Epithelial cell of esophagus (primary cell): ENCODE data around the gene KRTAP1-3.
"Not testable (repeated sequence)": the region's sequence is repeated elsewhere in the genome, so short reads cannot be mapped to it uniquely, and the experiment has no call there.

Experiments
- DNase-seq: peaks from one replicate; pipeline ENCODE4 v3.0.0; 2010; ENCODE audit warnings: low read depth
- H3K4me3 ChIP-seq: 2 replicates; pipeline ENCODE4 v1.5.1; 2011; ENCODE audit warnings: mild to moderate bottlenecking, low read length, control low read depth
- TF ChIP-seq, protein P1 (sequence below): IDR thresholded peaks from 2 replicates; pipeline ENCODE4 v1.5.1; 2011; ENCODE audit warnings: low read depth, mild to moderate bottlenecking, low read length, control low read depth, inconsistent platforms; ENCODE audit not compliant: insufficient read depth; ENCODE audit errors: missing control alignments

KRTAP1-3 gene

DNA sequence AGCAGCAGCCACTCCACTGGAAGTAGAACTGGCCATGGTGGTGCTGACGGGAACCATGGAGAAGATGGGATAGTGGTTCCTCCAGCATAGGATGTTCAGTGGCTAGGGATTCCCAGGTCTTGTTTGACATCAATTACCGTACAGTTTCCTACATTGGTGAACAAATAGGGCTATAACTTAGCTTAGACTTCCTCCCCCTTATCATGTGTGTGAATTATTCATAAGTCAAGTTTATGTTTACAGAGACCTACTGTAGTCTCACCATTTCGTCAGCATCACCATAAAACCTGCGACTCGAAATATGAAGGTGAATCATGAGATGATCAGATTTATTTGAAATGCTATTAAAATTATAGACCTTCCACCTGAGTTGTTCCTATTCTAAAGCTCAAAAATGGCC lies 24.1 kb upstream of the KRTAP1-3 start:
- peak; percentile 24 for DNase-seq
- TF ChIP-seq, protein P1, sequence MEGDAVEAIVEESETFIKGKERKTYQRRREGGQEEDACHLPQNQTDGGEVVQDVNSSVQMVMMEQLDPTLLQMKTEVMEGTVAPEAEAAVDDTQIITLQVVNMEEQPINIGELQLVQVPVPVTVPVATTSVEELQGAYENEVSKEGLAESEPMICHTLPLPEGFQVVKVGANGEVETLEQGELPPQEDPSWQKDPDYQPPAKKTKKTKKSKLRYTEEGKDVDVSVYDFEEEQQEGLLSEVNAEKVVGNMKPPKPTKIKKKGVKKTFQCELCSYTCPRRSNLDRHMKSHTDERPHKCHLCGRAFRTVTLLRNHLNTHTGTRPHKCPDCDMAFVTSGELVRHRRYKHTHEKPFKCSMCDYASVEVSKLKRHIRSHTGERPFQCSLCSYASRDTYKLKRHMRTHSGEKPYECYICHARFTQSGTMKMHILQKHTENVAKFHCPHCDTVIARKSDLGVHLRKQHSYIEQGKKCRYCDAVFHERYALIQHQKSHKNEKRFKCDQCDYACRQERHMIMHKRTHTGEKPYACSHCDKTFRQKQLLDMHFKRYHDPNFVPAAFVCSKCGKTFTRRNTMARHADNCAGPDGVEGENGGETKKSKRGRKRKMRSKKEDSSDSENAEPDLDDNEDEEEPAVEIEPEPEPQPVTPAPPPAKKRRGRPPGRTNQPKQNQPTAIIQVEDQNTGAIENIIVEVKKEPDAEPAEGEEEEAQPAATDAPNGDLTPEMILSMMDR: no peak
- H3K4me3 ChIP-seq: no peak overlapping the region

GRCh38 chr17:41057547-41057946 lies 22.9 kb upstream of the KRTAP1-3 start:
- H3K4me3 ChIP-seq: no peak overlapping the region
- TF ChIP-seq, protein P1: no peak
- no peak for DNase-seq

DNA sequence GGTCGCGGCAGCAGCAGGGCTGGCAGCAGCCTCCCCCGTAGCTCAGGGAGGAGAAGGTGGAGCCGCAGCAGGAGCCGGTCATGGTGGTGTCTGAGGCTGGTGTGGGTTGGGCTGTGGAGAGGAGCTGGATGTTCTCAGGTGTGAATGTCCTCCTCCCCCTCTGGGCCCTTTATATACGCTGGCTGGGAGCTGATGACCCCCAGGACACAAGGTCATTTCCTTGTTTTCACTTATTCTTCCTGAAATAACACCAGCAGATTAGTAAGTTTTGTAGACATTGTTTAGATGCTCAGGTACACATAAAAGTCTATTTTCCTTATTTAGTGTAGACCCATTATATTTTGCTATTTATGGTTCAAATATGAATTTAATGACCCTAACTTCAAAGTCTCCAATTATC lies 20.5 kb upstream of the KRTAP1-3 start, which contains the start of gene KRTAP2-2:
TSS of gene KRTAP2-2 (minus strand) at position 101 of the 400 bp plus-strand sequence. CDS start at position 82, 19 bp downstream.
- DNase-seq, H3K4me3 ChIP-seq: not testable (repeated sequence)

GRCh38 chr17:41054556-41054955 lies 19.9 kb upstream of the KRTAP1-3 start:
- not testable (repeated sequence) for H3K4me3 ChIP-seq, DNase-seq

DNA sequence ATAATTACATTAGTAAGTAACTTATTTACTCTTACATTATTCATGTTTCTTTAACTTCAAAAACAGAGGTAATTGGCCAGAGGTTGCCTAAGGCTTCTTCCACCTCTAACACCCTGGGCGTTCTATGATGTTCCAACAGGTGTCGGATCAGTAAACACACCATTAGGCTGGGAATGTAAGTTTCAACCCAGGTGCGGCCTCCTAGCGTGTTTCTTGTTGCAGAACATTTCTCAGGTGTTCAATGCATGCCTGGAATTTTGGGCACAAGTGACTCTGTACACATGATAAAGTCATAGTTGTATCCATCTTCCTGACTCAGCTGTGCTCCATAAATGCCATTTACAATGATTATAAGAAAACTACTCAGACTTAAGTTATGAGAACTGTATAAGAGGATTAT lies 19.4 kb upstream of the KRTAP1-3 start:
- TF ChIP-seq, protein P1: no peak

DNA sequence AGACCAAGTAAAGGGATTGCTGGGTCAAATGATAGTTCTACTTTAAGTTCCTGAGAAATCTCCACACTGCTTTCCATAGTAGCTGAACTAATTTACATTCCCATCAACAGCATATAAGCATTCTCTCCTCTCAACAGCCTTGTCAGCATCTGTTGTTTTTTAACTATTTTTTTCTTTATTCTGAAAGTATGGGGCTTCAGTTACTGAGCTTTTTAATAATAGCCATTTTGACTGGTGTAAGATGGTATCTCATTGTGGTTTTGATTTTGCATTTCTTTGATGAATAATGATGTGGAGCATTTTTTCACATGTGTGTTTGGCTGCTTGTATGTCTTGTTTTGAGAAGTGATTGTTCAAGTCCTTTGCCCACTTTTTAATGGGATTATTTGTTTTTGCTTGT lies 17.9 kb upstream of the KRTAP1-3 start:
- no peak overlapping the region for H3K4me3 ChIP-seq
- TF ChIP-seq, protein P1: no peak
- DNase-seq: no peak

More for the DNA sequence above, 19.4 kb upstream of the KRTAP1-3 start:
- no peak for DNase-seq
- H3K4me3 ChIP-seq: no peak overlapping the region

GRCh38 chr17:41049110-41049509 lies 14.4 kb upstream of the KRTAP1-3 start:
- peak; percentile 36 for DNase-seq
- no peak overlapping the region for H3K4me3 ChIP-seq

GRCh38 chr17:41048441-41048840 lies 13.8 kb upstream of the KRTAP1-3 start:
- peak; percentile 53 for DNase-seq
- H3K4me3 ChIP-seq: no peak overlapping the region
- TF ChIP-seq, protein P1: no peak

More at GRCh38 chr17:41049110-41049509, 14.4 kb upstream of the KRTAP1-3 start:
- TF ChIP-seq, protein P1: no peak

DNA sequence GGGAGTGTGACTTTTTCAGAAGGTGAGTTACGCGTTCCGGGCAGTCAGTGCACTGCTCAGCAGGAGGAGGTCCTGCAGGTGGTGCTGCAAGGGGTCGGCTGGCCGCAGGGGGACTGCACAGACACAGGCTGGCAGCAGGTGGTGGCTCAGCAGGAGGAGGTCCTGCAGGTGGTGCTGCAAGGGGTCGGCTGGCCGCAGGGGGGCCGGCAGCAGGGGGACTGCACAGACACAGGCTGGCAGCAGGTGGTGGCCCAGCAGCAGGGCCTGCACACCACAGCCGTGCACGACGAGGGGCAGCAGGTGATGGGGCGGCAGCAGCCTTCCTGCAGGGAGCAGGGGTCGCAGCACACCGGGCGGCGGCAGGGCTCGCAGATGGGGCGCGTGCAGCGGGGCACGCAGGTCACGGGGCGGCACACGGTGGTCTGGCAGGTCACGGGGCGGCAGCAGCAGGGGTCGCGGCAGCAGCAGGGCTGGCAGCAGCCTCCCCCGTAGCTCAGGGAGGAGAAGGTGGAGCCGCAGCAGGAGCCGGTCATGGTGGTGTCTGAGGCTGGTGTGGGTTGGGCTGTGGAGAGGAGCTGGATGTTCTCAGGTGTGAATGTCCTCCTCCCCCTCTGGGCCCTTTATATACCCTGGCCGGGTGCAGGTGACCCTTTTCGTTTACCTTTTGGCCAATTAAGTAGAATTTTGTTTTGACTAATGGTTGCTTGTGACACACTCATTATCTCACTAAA lies 12.2 kb upstream of the KRTAP1-3 start, which contains the start of gene KRTAP2-1:
TSS of gene KRTAP2-1 (minus strand) at position 582 of the 731 bp plus-strand sequence. CDS start at position 533, 49 bp downstream.
- not testable (repeated sequence) for H3K4me3 ChIP-seq, DNase-seq
